ENCODE results near the gene FOXD1. TPM values are rescaled to one million over a fixed set of nuclear protein-coding genes. Genes with fewer than 3 reads are reported as not detected.
A peak's percentile ranks its signal among the peaks of the same experiment; 100 is the strongest.

The FOXD1 gene
- polyA plus RNA-seq, 2 of the 4 experiments (the other 2 are of a cell fraction), result 2.2 to 8.2 TPM

GRCh38 chr5:73451224-73452130 is 2.9 kb upstream of the FOXD1 start:
- FAIRE-seq (no peak), DNase-seq (ENCODE audit: low read depth in 1 of 2, low spot score in 1 of 2) (peak in 1 of 2 experiments; percentile 68), ATAC-seq (peak; percentile 20 to 74; a peak in 3 of 6 replicates)
- ChIA-PET POLR2A (interaction anchor here (1.0 to 5.3 kb wide), 3 partner anchors 47 to 235 kb away, joined by 3 to 86 read pairs (median 7); partner anchors contain the start of gene BTF3), CTCF (interaction anchor here (0.6 to 5.4 kb wide), 94 partner anchors 10 to 536 kb away, joined by 3 to 155 read pairs (median 5); partner anchors contain the start of genes BTF3, FCHO2 and TMEM171)
- H3K4me1 ChIP-seq, result peaks cover 11% of the 10 kb centered on the region; the same call in 2 of the 3 replicates
- peak overlapping the region; percentile 70 to 90 for H3K27ac ChIP-seq
- peak overlapping the region; percentile 95 for H3K4me2 ChIP-seq
- TF ChIP-seq CTCF (IDR thresholded peaks at IDR 0.05) (peak; percentile 95), RAD21 (conservative IDR thresholded peaks at IDR 0.05 in 1 of 2, IDR thresholded peaks at IDR 0.05 in 1 of 2) (peak; percentile 69 to 96), EHMT2 (IDR thresholded peaks at IDR 0.05; ENCODE audit: low read depth) (no peak), MAX (IDR thresholded peaks at IDR 0.05) (peak; percentile 42), HMGXB4 (CRISPR knock-in tag; IDR thresholded peaks at IDR 0.05; ENCODE audit: borderline replicate concordance) (0 out of 2 replicates have a peak, but pooled peaks have one; percentile 71), E2F6 (IDR thresholded peaks at IDR 0.05; ENCODE audit: borderline replicate concordance, low read depth) (peak; percentile 64; the same call in 1 of the 2 replicates), CHD4 (IDR thresholded peaks at IDR 0.05; ENCODE audit: borderline replicate concordance) (no peak), SMC3 (IDR thresholded peaks at IDR 0.05) (peak; percentile 95)
- H3K9me3 ChIP-seq, result no peaks in the 10 kb centered on the region
- H3K4me3 ChIP-seq, result peak overlapping the region; percentile 50
- 20% methylated on average over 21 of the region's 70 CpGs for WGBS (ENCODE audit: missing lambda C conversion rate)

GRCh38 chr5:73450672-73451223 is 2.2 kb upstream of the FOXD1 start:
- H3K4me2 ChIP-seq, result peak overlapping the region; percentile 95
- ATAC-seq, result peak in 1 of 2 experiments; percentile 0; a peak in 1 of 6 replicates
- H3K4me3 ChIP-seq, result peak overlapping the region; percentile 50
- DNase-seq (ENCODE audit: low read depth in 1 of 2, low spot score in 1 of 2), result peak in 1 of 2 experiments; percentile 23
- WGBS (ENCODE audit: missing lambda C conversion rate), result 7% methylated on average over 27 of the region's 27 CpGs
- TF ChIP-seq CBX8 (IDR thresholded peaks at IDR 0.05), result peak; percentile 84
- TF ChIP-seq RNF2 (IDR thresholded peaks at IDR 0.05; ENCODE audit: borderline replicate concordance, low read depth), result peak; percentile 89; the same call in 1 of the 2 replicates
- no peak for TF ChIP-seq KDM5A (IDR thresholded peaks at IDR 0.05)
- peak; percentile 12 for TF ChIP-seq ZFP36 (IDR thresholded peaks at IDR 0.05; ENCODE audit: borderline replicate concordance, partially characterized antibody)
- TF ChIP-seq EHF (CRISPR knock-in tag; IDR thresholded peaks at IDR 0.05), result no peak
- peak overlapping the region in 1 of 2 experiments; percentile 90; a peak in 3 of 6 replicates for H3K27ac ChIP-seq
- CTCF ChIA-PET, result interaction anchor here (0.6 to 5.4 kb wide), 87 partner anchors 9 to 535 kb away, joined by 3 to 155 read pairs (median 5); partner anchors contain the start of genes BTF3, FCHO2 and TMEM171
- POLR2A ChIA-PET, result interaction anchor here (1.0 to 5.3 kb wide), 3 partner anchors 48 to 235 kb away, joined by 3 to 86 read pairs (median 7); partner anchors contain the start of gene BTF3
- H3K9me3 ChIP-seq, result no peaks in the 10 kb centered on the region
- peaks cover 17% of the 10 kb centered on the region for H3K4me1 ChIP-seq
- no peak for FAIRE-seq
